PC-9 (cell line): ENCODE measurements around the gene CACNA1I.

Source experiments
- CTCF ChIP-seq: fragments of 200-600 bp; sonication (generic); conservative IDR thresholded peaks from 2 replicates; pipeline ENCODE4 v1.6.1; 2017; ENCODE audit warnings: mixed run types, antibody characterized with exemption, mild to moderate bottlenecking, moderate library complexity
- EZH2 ChIP-seq: fragments of 200-600 bp; sonication (generic); IDR thresholded peaks from 2 replicates; pipeline ENCODE4 v1.8.0; 2017; ENCODE audit warnings: antibody characterized with exemption, low read depth

DNA sequence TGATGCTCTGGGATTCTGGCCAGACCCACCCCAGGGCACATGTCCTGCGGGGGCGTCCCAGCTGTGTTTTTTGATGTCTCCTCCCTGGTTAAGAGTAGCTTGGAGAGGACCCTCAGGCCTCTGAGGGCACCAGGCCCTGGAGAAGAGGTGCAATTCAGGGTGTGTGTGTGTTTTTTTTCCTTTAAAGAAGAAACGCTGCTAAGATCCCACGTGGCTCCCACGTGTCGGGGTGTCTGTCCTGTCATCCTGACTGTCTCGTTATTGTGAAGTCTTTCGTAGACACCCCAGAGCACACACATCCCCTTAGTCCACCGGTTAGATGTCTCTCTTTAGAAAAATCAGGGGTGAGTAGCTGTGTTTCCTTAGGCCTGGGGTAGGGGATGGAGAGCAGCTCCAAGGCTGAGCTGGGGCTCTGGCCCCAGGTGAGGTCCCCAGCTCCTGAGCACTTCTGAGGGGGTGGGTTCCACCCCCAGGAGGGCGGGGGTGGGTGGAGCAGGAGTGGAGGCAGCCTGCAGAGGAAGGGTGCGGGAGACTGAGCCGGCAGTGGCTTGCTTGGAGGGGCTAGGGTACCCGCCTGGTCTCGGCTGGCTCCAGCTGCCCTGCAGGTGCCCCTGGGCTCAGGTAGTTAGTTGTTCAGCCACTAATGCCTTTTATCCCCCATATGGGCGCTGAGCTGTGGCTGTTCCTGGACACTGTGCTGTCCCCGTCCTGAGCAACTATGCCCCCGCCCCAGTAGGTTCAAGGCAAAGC is 116.4 kb downstream of the CACNA1I start:
- no peak for TF ChIP-seq CTCF
- TF ChIP-seq EZH2: no peak
